ENCODE results near the gene CSF3. TPM values are rescaled to one million over a fixed set of nuclear protein-coding genes. Genes with fewer than 3 reads are reported as not detected.
A peak's percentile ranks its signal among the peaks of the same experiment; 100 is the strongest.

CSF3 gene
- total RNA-seq, 1 donor from 2014 or later, result not detected

DNA sequence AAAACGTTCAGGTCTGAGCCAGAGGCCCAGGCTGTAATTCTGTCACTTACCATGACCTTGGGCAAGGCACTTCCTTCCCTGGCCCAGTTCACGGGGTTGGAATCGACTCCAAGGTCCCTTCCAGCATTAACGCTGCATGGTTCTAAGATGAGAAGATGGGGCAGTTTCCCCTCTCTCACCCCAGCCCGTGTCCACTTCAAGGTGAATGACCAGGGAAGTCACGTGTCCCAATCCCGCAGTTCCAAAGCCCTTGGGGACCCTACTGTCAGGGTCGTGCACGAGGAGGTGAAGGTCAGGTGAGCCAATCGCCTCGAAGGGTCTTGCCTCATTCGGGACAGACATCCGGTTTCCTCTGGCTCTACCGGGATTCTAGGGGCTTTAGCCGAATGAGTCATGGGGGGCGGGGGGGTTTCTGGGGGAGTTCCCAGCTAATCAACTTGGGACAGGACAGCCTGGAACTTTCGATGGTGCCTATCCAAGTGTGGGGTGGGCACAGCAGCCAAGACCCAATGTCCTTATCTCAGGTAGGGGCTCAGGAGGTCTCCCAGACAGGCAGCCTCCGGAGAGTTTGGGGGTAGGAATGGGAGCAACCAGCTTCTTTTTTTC lies 762 bp upstream of the CSF3 start:
- no peaks in the 10 kb centered on the region for H3K9me3 Mint-ChIP-seq
- peaks cover 4% of the 10 kb centered on the region for H3K36me3 Mint-ChIP-seq
- TF ChIP-seq CTCF (IDR thresholded peaks at IDR 0.05; ENCODE audit: unreplicated experiment), result no peak
- no peak overlapping the region for H3K4me3 Mint-ChIP-seq
- H3K27ac Mint-ChIP-seq, result no peak overlapping the region
- H3K4me1 Mint-ChIP-seq, result peaks cover 8% of the 10 kb centered on the region
- DNase-seq (ENCODE audit: low spot score in 2 of 2, unreplicated experiment in 2 of 2), result no peak
- H3K27me3 Mint-ChIP-seq (ENCODE audit: low read depth), result no peaks in the 10 kb centered on the region

DNA sequence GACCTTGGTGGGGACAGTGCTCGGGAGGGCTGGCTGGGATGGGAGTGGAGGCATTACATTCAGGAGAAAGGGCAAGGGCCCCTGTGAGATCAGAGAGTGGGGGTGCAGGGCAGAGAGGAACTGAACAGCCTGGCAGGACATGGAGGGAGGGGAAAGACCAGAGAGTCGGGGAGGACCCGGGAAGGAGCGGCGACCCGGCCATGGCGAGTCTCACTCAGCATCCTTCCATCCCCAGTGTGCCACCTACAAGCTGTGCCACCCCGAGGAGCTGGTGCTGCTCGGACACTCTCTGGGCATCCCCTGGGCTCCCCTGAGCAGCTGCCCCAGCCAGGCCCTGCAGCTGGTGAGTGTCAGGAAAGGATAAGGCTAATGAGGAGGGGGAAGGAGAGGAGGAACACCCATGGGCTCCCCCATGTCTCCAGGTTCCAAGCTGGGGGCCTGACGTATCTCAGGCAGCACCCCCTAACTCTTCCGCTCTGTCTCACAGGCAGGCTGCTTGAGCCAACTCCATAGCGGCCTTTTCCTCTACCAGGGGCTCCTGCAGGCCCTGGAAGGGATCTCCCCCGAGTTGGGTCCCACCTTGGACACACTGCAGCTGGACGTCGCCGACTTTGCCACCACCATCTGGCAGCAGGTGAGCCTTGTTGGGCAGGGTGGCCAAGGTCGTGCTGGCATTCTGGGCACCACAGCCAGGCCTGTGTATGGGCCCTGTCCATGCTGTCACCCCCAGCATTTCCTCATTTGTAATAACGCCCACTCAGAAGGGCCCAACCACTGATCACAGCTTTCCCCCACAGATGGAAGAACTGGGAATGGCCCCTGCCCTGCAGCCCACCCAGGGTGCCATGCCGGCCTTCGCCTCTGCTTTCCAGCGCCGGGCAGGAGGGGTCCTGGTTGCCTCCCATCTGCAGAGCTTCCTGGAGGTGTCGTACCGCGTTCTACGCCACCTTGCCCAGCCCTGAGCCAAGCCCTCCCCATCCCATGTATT lies 1.1 kb downstream of the CSF3 start:
- H3K27ac Mint-ChIP-seq, result no peak overlapping the region
- no peaks in the 10 kb centered on the region for H3K27me3 Mint-ChIP-seq (ENCODE audit: low read depth)
- no peak overlapping the region for H3K4me3 Mint-ChIP-seq
- no peaks in the 10 kb centered on the region for H3K9me3 Mint-ChIP-seq
- peaks cover 8% of the 10 kb centered on the region for H3K4me1 Mint-ChIP-seq
- H3K36me3 Mint-ChIP-seq, result peaks cover 8% of the 10 kb centered on the region
- no peak for DNase-seq (ENCODE audit: low spot score in 2 of 2, unreplicated experiment in 2 of 2)
- TF ChIP-seq CTCF (IDR thresholded peaks at IDR 0.05; ENCODE audit: unreplicated experiment), result no peak

DNA sequence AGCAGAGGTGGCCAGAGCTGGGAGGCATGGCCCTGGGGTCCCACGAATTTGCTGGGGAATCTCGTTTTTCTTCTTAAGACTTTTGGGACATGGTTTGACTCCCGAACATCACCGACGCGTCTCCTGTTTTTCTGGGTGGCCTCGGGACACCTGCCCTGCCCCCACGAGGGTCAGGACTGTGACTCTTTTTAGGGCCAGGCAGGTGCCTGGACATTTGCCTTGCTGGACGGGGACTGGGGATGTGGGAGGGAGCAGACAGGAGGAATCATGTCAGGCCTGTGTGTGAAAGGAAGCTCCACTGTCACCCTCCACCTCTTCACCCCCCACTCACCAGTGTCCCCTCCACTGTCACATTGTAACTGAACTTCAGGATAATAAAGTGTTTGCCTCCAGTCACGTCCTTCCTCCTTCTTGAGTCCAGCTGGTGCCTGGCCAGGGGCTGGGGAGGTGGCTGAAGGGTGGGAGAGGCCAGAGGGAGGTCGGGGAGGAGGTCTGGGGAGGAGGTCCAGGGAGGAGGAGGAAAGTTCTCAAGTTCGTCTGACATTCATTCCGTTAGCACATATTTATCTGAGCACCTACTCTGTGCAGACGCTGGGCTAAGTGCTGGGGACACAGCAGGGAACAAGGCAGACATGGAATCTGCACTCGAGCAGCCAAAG lies 2.3 kb downstream of the CSF3 start:
- no peak overlapping the region for H3K27ac Mint-ChIP-seq
- H3K27me3 Mint-ChIP-seq (ENCODE audit: low read depth), result no peaks in the 10 kb centered on the region
- H3K36me3 Mint-ChIP-seq, result peaks cover 11% of the 10 kb centered on the region
- peaks cover 8% of the 10 kb centered on the region for H3K4me1 Mint-ChIP-seq
- H3K9me3 Mint-ChIP-seq, result no peaks in the 10 kb centered on the region
- no peak overlapping the region for H3K4me3 Mint-ChIP-seq
- DNase-seq (ENCODE audit: low spot score in 2 of 2, unreplicated experiment in 2 of 2), result no peak
- no peak for TF ChIP-seq CTCF (IDR thresholded peaks at IDR 0.05; ENCODE audit: unreplicated experiment)

GRCh38 chr17:40018211-40019121 lies 3.2 kb downstream of the CSF3 start:
- Mint-ChIP-seq H3K4me3 (no peak overlapping the region), H3K36me3 (peaks cover 11% of the 10 kb centered on the region), H3K27ac (peak overlapping the region; percentile 64), H3K9me3 (no peaks in the 10 kb centered on the region), H3K4me1 (peaks cover 8% of the 10 kb centered on the region), H3K27me3 (ENCODE audit: low read depth) (no peaks in the 10 kb centered on the region)
- no peak for DNase-seq (ENCODE audit: low spot score in 2 of 2, unreplicated experiment in 2 of 2)
- no peak for TF ChIP-seq CTCF (IDR thresholded peaks at IDR 0.05; ENCODE audit: unreplicated experiment)
